Caco-2 (cell line): Measurements from ENCODE around the gene POMGNT2. TPM values are rescaled to one million over a fixed set of nuclear protein-coding genes. Genes with fewer than 3 reads are reported as not detected.

Experiments
- BruUV-seq: library from RNA; stranded (reverse); fragments of 400-500 nt; replicated peaks from 2 replicates; lab custom pipeline; 2021; lab: Mats Ljungman, UMichigan
- CTCF ChIA-PET: fragments of 300-600 bp; sonication (Branson Sonifier 250); formaldehyde crosslinking; loops from one replicate; lab custom pipeline; 2022; ENCODE audit warnings: antibody characterized with exemption; lab: Charles Lee
- POLR2A ChIA-PET: fragments of 300-600 bp; sonication (Branson Sonifier 250); formaldehyde crosslinking; loops from one replicate; lab custom pipeline; 2022; ENCODE audit warnings: antibody characterized with exemption; lab: Charles Lee
- DNase-seq, 2 experiments: peaks; one replicate each; pipeline versions ENCODE4 v3.0.0 to v3.0.0-alpha.2; 2020 to 2022
- H3K27me3 ChIP-seq: replicated peaks from 2 replicates; pipeline ENCODE4 v1.6.0; 2011; ENCODE audit warnings: low read length; ENCODE audit not compliant: control insufficient read depth, insufficient read depth
- H3K36me3 ChIP-seq: 2 replicates; pipeline ENCODE4 v1.5.1; 2011; ENCODE audit warnings: low read length; ENCODE audit not compliant: control insufficient read depth, insufficient read depth
- H3K4me1 ChIP-seq: fragments of 250-450 bp; sonication (Bioruptor Pico); 2 replicates; pipeline ENCODE4 v1.5.1; 2020; ENCODE audit warnings: mild to moderate bottlenecking
- H3K4me3 ChIP-seq: 2 replicates; pipeline ENCODE4 v1.5.1; 2011; ENCODE audit warnings: low read depth, mild to moderate bottlenecking, control low read depth, low read length
- H3K9me3 ChIP-seq: fragments of 250-450 bp; sonication (Bioruptor Pico); 2 replicates; pipeline ENCODE4 v1.5.1; 2020; ENCODE audit warnings: mild to moderate bottlenecking, moderate library complexity
- H3K27ac Mint-ChIP-seq: one replicate; pipeline ENCODE4 v1.8.0; 2022; ENCODE audit warnings: mixed read lengths; ENCODE audit not compliant: unreplicated experiment
- H3K27me3 Mint-ChIP-seq: one replicate; pipeline ENCODE4 v1.8.0; 2022; ENCODE audit warnings: mixed read lengths; ENCODE audit not compliant: insufficient read depth, unreplicated experiment
- H3K36me3 Mint-ChIP-seq: one replicate; pipeline ENCODE4 v1.8.0; 2022; ENCODE audit warnings: mild to moderate bottlenecking, mixed read lengths; ENCODE audit not compliant: insufficient read depth, unreplicated experiment
- H3K4me1 Mint-ChIP-seq: one replicate; pipeline ENCODE4 v1.8.0; 2022; ENCODE audit warnings: low read depth, mixed read lengths; ENCODE audit not compliant: unreplicated experiment
- H3K4me3 Mint-ChIP-seq: one replicate; pipeline ENCODE4 v1.8.0; 2022; ENCODE audit warnings: mild to moderate bottlenecking, moderate library complexity, mixed read lengths; ENCODE audit not compliant: unreplicated experiment
- H3K9me3 Mint-ChIP-seq: one replicate; pipeline ENCODE4 v1.8.0; 2022; ENCODE audit warnings: mixed read lengths; ENCODE audit not compliant: unreplicated experiment
- CTCF ChIP-seq, 2 experiments: fragments of 200-600 bp in 1 of 2; IDR thresholded peaks; 1 replicate in 1 of 2; 2 replicates in 1 of 2; pipeline versions ENCODE4 v1.5.1 to v1.8.0; 2011 to 2022; ENCODE audit warnings: antibody characterized with exemption in 1 of 2, control low read depth in 1 of 2, inconsistent platforms in 1 of 2, low read depth in 1 of 2, low read length in 1 of 2, mild to moderate bottlenecking in 1 of 2, moderate library complexity in 1 of 2; ENCODE audit not compliant: insufficient read depth in 1 of 2, severe bottlenecking in 1 of 2, unreplicated experiment in 1 of 2
- intact Hi-C: fragments of 100-400 bp; cut with micrococcal nuclease; formaldehyde crosslinking; loops from one replicate; pipeline ENCODE4 v1.10.0; 2022; ENCODE audit not compliant: unreplicated experiment
- total RNA-seq: library from RNA; stranded (reverse); gene quantifications from 2 replicates; pipeline ENCODE4 v1.2.3, GENCODE V29; 2022

POMGNT2 gene
- total RNA-seq, 1 experiment from 2014 or later: 10.1 TPM

GRCh38 chr3:43061101-43061895 lies 44.6 kb downstream of the POMGNT2 start:
- no peak overlapping the region for H3K27ac Mint-ChIP-seq
- Histone ChIP-seq H3K27me3 (no peaks in the 10 kb centered on the region), H3K4me3 (no peak overlapping the region), H3K36me3 (no peaks in the 10 kb centered on the region), H3K9me3 (no peaks in the 10 kb centered on the region), H3K4me1 (no peaks in the 10 kb centered on the region)
- H3K36me3 Mint-ChIP-seq: no peaks in the 10 kb centered on the region
- ChIA-PET CTCF (no interaction called here), POLR2A (no interaction called here)
- DNase-seq: no peak
- no peak for TF ChIP-seq CTCF (IDR thresholded peaks at IDR 0.05; ENCODE audit: insufficient read depth in 1 of 2, low read depth in 1 of 2, low read length in 1 of 2, severe bottlenecking in 1 of 2, unreplicated experiment in 1 of 2)
- no peak overlapping the region for H3K4me3 Mint-ChIP-seq
- no TSS peak for BruUV-seq
- no peaks in the 10 kb centered on the region for H3K4me1 Mint-ChIP-seq
- no peaks in the 10 kb centered on the region for H3K9me3 Mint-ChIP-seq
- intact Hi-C loops: no loop called here
- no peaks in the 10 kb centered on the region for H3K27me3 Mint-ChIP-seq

- POLR2A ChIA-PET: no interaction called here
- H3K4me3 ChIP-seq: no peak overlapping the region
- no peak for DNase-seq
- H3K27me3 ChIP-seq: 0 out of 2 replicates have a peak, but pooled peaks cover 1% of the 10 kb centered on the region
- CTCF ChIA-PET: no interaction called here
- no peaks in the 10 kb centered on the region for H3K4me1 ChIP-seq
- no peaks in the 10 kb centered on the region for H3K4me1 Mint-ChIP-seq
- BruUV-seq: no TSS peak
- no peak overlapping the region for H3K4me3 Mint-ChIP-seq
- no peaks in the 10 kb centered on the region for H3K9me3 ChIP-seq
- no peaks in the 10 kb centered on the region for H3K36me3 Mint-ChIP-seq
- no peaks in the 10 kb centered on the region for H3K9me3 Mint-ChIP-seq
- intact Hi-C loops: no loop called here
- no peaks in the 10 kb centered on the region for H3K36me3 ChIP-seq
- H3K27me3 Mint-ChIP-seq: no peaks in the 10 kb centered on the region
- H3K27ac Mint-ChIP-seq: no peak overlapping the region
- TF ChIP-seq CTCF (IDR thresholded peaks at IDR 0.05; ENCODE audit: insufficient read depth in 1 of 2, low read depth in 1 of 2, low read length in 1 of 2, severe bottlenecking in 1 of 2, unreplicated experiment in 1 of 2): no peak
These were observed 46.4 kb downstream of the POMGNT2 start for GRCh38 chr3:43059456-43059855.

GRCh38 chr3:43055806-43056770 lies 49.8 kb downstream of the POMGNT2 start:
- BruUV-seq: no TSS peak
- POLR2A ChIA-PET: no interaction called here
- Mint-ChIP-seq H3K27ac (no peak overlapping the region), H3K9me3 (no peaks in the 10 kb centered on the region), H3K4me1 (no peaks in the 10 kb centered on the region), H3K4me3 (no peak overlapping the region), H3K27me3 (peaks cover 10% of the 10 kb centered on the region), H3K36me3 (no peaks in the 10 kb centered on the region)
- Histone ChIP-seq H3K36me3 (no peaks in the 10 kb centered on the region), H3K27me3 (0 out of 2 replicates have a peak, but pooled peaks cover 1% of the 10 kb centered on the region), H3K4me3 (no peak overlapping the region), H3K4me1 (no peaks in the 10 kb centered on the region), H3K9me3 (no peaks in the 10 kb centered on the region)
- intact Hi-C loops: no loop called here
- CTCF ChIA-PET: no interaction called here
- DNase-seq: no peak
- no peak for TF ChIP-seq CTCF (IDR thresholded peaks at IDR 0.05; ENCODE audit: insufficient read depth in 1 of 2, low read depth in 1 of 2, low read length in 1 of 2, severe bottlenecking in 1 of 2, unreplicated experiment in 1 of 2)
